NCI-H2196 (cell line): ENCODE data around the gene SPACA7.

Source experiments
- DNase-seq: peaks from one replicate; lab custom pipeline; 2025; ENCODE audit not compliant: unreplicated experiment; lab: John Stamatoyannopoulos, UW

Gene SPACA7, protein sequence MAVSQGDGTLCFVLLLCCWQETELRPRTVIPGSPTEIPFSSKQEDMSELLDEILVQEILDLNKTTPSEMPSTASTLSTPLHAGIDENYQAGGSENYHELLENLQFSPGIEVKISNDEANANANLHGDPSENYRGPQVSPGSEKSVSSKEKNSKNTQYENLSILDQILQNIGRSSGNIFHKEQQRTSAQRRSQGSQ

DNA sequence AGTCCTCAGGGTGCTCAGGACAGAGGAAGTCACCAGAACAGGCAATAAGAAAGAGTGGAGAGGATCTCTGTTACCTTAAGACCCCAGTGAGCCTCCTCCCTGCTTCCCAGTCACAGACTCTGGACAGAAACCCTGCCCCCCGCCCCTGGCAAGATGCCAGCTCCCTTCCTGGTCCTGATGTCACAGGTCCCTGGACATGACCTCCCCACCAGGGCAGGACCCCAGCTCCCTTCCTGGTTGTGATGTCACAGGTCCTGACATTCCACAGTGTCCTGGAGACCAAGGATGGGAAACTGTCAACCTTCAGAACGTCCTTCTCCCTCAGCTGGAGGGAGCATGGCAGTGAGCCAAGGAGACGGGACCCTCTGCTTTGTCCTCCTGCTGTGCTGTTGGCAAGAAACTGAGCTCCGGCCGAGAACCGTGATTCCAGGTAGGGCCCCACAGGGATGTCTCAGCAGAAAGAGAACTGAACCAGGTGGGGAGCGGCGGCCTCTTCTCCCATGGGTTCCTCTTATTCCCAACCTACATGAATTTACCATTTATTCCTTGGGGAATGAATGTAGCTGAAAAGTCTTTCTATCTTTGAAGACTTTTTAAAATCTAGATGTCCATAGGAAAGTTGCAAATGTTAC, at the start of gene SPACA7:
Gene SPACA7, plus strand, starts transcription at position 306 of the 632 bp plus-strand sequence. Its CDS starts 31 bp downstream, at position 337.
- DNase-seq = no peak

- DNase-seq = no peak
Observed at GRCh38 chr13:112326821-112327370, 49.3 kb upstream of the SPACA7 start.

DNA sequence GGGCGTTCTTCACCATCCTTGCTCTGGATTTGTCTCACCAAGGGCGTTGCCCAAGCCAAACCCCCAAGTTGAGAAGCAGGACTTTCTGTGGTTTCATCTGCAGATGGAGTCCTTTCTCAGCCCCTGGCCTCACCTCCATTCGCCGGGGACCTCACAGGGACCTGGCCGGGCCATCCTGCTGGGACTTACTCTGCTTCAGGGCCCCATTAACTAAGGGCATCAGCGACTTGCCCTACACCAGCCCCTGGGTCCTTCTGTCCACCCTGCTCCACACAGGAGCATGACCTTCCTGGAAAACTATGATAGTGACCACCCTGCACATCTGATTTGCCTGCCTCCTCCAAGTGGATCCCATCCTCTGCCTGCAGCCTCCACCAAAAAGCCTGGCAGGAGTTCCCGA, 47.2 kb upstream of the SPACA7 start:
- DNase-seq = no peak

DNA sequence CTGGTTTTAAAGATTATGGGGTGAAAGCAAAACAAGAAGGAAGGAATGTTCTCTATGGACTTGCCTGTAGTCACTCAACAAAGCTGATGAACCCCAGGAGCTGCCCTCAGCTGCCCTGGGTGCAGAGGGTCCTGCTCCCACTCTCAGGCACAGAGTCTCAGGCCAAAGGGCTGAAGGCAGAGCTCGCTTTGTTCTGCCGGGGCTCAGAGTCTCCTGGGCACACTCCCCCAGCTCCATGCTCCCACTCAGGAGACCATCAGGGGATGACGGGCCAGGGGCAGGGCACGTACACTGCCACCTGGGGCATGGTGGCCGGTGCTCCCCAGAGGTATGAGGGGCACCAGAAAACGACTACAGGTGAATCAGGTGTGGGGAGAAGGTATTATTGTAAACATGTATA, 46.8 kb upstream of the SPACA7 start:
- DNase-seq = no peak

DNA sequence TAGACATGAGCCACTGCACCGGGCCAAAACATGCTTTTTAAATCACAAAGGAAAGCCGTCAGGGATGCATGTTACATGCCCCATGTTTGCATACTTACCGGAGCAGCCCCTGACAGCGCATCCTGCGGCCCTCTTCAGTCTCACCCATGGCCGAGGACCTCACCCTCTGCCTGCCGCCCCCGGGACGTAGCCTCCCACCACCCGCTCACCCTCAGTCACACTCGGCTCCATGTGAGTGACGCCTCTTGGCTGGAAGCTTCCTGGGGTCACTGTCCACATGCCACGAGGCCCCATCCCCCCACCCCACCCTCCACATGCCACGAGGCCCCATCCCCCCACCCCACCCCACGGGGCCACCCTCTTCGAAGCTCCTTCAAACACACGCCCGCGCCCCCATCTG, 46.1 kb upstream of the SPACA7 start:
- no peak for DNase-seq

DNA sequence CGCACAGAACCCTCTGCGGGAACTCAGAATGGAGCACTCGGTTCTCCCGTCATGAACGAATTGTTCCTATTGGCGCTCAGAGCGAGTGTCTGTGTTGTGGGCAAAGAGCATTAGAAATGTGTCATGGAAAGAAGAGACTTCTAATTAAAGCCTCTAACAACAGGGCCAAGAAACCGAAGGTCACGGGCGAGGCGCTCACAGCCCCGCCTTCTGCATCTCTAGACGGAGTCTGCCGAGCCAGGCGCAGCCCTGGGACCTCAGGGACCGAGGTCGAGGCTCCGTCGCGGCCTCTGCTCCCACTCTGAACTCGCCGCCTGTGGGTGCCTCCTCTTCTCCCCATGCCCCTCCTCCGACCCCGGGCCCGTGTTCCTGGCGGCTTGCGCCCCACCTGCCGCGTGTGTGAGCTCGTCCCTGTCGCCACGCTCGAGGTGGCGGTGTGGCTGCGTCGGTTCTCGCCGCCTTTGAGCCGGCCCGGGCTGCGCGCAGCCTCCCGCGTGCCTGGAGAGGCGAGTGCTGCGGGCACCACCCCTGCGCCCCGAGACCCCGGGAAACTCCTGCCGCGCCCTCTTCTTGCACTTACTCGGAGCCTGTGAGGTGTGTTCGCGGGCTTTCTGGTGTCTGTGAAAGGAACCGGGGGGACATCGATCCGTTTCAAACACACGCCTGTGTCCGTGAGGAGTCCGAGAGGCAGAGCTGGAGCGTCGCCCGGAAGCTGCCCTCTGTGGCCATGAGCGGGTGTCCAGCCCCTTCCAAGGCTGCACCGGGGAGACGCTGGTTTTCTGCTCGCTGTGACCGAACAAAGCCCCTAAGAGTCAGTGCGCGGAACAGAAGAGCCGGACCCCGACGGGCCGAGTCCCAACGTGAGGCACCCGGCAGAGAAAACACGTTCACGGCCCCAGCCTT, 45.4 kb upstream of the SPACA7 start:
- no peak for DNase-seq

GRCh38 chr13:112331675-112332074, 44.5 kb upstream of the SPACA7 start:
- DNase-seq = no peak

DNA sequence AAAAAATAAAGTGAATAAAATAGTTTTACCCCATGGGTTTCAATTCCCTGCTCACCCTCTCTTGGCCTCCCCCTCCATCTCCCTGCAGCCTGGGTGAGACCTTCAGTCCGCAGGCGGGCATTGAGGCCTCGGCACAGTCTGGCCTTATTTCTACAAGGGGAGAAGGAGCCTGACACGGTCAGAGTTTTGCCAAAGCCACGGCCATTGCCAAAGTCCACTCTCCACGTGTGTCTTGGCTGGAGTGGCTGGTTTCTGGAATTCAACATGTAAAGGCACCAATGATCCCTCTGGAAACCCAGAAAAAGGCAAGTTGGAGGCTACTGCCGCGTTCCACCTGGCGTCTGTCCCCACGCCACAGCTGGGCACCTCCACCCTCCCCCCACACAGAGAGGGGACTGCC, 43.4 kb upstream of the SPACA7 start:
- no peak for DNase-seq

GRCh38 chr13:112333756-112334543, 42.2 kb upstream of the SPACA7 start:
- DNase-seq = no peak

DNA sequence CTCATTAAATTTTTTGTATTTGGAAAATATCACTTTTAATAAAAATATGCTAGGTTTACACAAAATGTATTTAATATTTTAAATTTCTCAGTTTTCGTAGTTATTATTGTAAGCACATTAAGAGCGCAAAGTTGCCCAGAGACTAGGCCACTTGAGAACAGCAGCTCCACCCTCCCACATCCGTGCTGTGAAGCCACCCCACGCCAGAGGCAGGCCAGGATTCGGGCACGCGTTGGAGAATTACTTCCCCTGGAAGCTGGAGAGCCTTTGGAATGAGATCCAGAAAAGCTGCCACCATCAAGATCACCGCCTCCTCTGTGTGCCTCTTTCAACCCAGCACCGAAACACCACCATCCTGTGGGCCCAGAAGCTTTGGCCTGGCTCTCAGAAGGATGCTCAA, 41.0 kb upstream of the SPACA7 start:
- no peak for DNase-seq

GRCh38 chr13:112341446-112341845, 34.7 kb upstream of the SPACA7 start:
- no peak for DNase-seq

GRCh38 chr13:112341976-112342735, 34.0 kb upstream of the SPACA7 start:
- no peak for DNase-seq

- no peak for DNase-seq
Observed at GRCh38 chr13:112342841-112343361, 33.3 kb upstream of the SPACA7 start.

DNA sequence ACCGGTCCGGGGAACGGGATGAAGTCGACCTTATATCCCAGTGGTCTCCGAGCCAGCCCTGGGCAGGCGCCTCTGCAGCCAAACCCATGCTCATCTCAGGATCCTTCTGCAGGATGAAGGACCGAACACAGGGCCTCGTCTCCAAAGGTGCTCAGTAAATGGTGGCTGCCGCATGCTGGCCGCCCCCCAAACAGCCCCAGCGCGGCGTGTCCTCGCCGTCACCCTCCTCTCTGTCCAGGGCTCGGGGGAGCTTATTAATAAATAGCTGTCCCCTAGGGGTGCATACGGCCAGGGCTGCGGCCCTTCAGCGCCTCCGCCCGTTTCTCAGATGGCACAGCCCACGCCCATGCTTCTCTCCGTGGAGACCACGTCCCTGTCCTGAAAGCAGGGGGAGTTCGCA, 32.6 kb upstream of the SPACA7 start:
- DNase-seq = no peak

- DNase-seq = no peak
Observed at GRCh38 chr13:112345826-112346172, 30.4 kb upstream of the SPACA7 start.

- no peak for DNase-seq
Observed at GRCh38 chr13:112346173-112346898, 29.8 kb upstream of the SPACA7 start.

GRCh38 chr13:112346899-112347229, 29.3 kb upstream of the SPACA7 start:
- no peak for DNase-seq

- no peak for DNase-seq
Observed at GRCh38 chr13:112347986-112348385, 28.2 kb upstream of the SPACA7 start.

DNA sequence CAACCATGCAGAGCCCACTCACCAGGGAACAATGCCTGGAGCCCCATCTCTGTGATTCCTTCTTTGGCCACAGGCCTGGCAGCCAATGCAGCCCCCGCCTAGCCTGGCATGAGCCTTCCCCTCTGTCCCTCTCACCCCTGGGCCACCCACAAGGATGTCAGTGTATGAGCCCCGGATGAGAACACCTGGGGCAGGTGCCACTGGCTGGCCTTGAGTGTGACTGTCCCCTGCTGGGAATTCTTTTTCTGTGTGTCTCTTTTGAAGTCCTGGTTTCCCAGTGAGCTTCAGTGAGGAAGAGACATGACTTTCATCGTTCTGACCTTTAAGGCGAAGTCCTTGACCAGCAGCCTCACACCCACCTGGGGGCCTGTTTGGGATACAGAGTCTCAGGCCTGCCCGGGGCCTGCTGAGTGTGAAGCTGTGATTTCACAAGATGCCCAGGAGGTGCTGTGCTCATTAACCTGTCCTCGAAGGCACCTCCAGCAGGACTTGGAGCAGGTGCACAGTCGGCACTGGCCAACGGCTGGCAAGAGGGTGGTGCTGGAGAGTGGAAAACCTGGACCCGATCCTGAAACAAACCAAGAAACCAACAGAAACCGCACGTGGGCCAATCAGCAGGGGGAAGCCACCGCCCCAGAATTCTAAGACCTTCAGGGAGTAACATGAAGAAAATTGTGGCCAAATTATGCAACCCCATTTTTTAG, 27.4 kb upstream of the SPACA7 start:
- no peak for DNase-seq
